ENCODE data around the gene EID2B. TPM values are rescaled to one million over a fixed set of nuclear protein-coding genes. Genes with fewer than 3 reads are reported as not detected.

Gene EID2B
- 4.2 and 4.3 TPM in 2 replicates for total RNA-seq (2014; rRNA removed; shearing (Covaris generic))
- 3.6 and 5.0 TPM in 2 replicates for polyA plus RNA-seq (2015; cell fraction: cytosol; rRNA removed)
- polyA plus RNA-seq (2015; cell fraction: nucleus; rRNA removed): 8.6 and 9.0 TPM in 2 replicates

GRCh38 chr19:39532233-39533002 lies at the start of gene EID2B:
Gene EID2B, minus strand, starts transcription at chr19:39532852. Its CDS starts 50 bp downstream, at chr19:39532802.
- in situ Hi-C loops (cut with HindIII; ENCODE audit: low pct_unique_long_range_greater_than_20kb, low sequenced_read_pairs): no loop called here
- DNase-seq (ENCODE audit: low read depth, low spot score): peak; percentile 96

- in situ Hi-C loops (cut with HindIII; ENCODE audit: low pct_unique_long_range_greater_than_20kb, low sequenced_read_pairs): no loop called here
- DNase-seq (ENCODE audit: low read depth, low spot score): no peak
Observed at GRCh38 chr19:39582442-39582841, 49.8 kb upstream of the EID2B start.

- in situ Hi-C loops (cut with HindIII; ENCODE audit: low pct_unique_long_range_greater_than_20kb, low sequenced_read_pairs): no loop called here
Observed at GRCh38 chr19:39568604-39569003, 36.0 kb upstream of the EID2B start.

GRCh38 chr19:39566064-39566463 lies 33.4 kb upstream of the EID2B start:
- no peak for DNase-seq (ENCODE audit: low read depth, low spot score)
- in situ Hi-C loops (cut with HindIII; ENCODE audit: low pct_unique_long_range_greater_than_20kb, low sequenced_read_pairs): no loop called here

More at GRCh38 chr19:39568604-39569003, 36.0 kb upstream of the EID2B start:
- DNase-seq (ENCODE audit: low read depth, low spot score): no peak

- no peak for DNase-seq (ENCODE audit: low read depth, low spot score)
- in situ Hi-C loops (cut with HindIII; ENCODE audit: low pct_unique_long_range_greater_than_20kb, low sequenced_read_pairs): no loop called here
Observed at GRCh38 chr19:39563408-39563807, 30.8 kb upstream of the EID2B start.

GRCh38 chr19:39558624-39559117 lies 26.0 kb upstream of the EID2B start:
- no peak for DNase-seq (ENCODE audit: low read depth, low spot score)
- in situ Hi-C loops (cut with HindIII; ENCODE audit: low pct_unique_long_range_greater_than_20kb, low sequenced_read_pairs): no loop called here

- in situ Hi-C loops (cut with HindIII; ENCODE audit: low pct_unique_long_range_greater_than_20kb, low sequenced_read_pairs): no loop called here
Observed at GRCh38 chr19:39557811-39558623, 25.4 kb upstream of the EID2B start.

GRCh38 chr19:39555883-39556282 lies 23.2 kb upstream of the EID2B start:
- no peak for DNase-seq (ENCODE audit: low read depth, low spot score)

More at GRCh38 chr19:39557811-39558623, 25.4 kb upstream of the EID2B start:
- peak; percentile 20 for DNase-seq (ENCODE audit: low read depth, low spot score)

GRCh38 chr19:39554701-39555311 lies 22.2 kb upstream of the EID2B start:
- in situ Hi-C loops (cut with HindIII; ENCODE audit: low pct_unique_long_range_greater_than_20kb, low sequenced_read_pairs): no loop called here

More at GRCh38 chr19:39555883-39556282, 23.2 kb upstream of the EID2B start:
- in situ Hi-C loops (cut with HindIII; ENCODE audit: low pct_unique_long_range_greater_than_20kb, low sequenced_read_pairs): no loop called here

GRCh38 chr19:39553082-39553652 lies 20.5 kb upstream of the EID2B start:
- in situ Hi-C loops (cut with HindIII; ENCODE audit: low pct_unique_long_range_greater_than_20kb, low sequenced_read_pairs): no loop called here
- no peak for DNase-seq (ENCODE audit: low read depth, low spot score)

More at GRCh38 chr19:39554701-39555311, 22.2 kb upstream of the EID2B start:
- no peak for DNase-seq (ENCODE audit: low read depth, low spot score)

GRCh38 chr19:39550197-39550596 lies 17.5 kb upstream of the EID2B start:
- in situ Hi-C loops (cut with HindIII; ENCODE audit: low pct_unique_long_range_greater_than_20kb, low sequenced_read_pairs): no loop called here
- no peak for DNase-seq (ENCODE audit: low read depth, low spot score)

GRCh38 chr19:39546599-39546998 lies 13.9 kb upstream of the EID2B start:
- in situ Hi-C loops (cut with HindIII; ENCODE audit: low pct_unique_long_range_greater_than_20kb, low sequenced_read_pairs): no loop called here
- peak; percentile 22 for DNase-seq (ENCODE audit: low read depth, low spot score)

GRCh38 chr19:39544911-39545310 lies 12.3 kb upstream of the EID2B start:
- no peak for DNase-seq (ENCODE audit: low read depth, low spot score)
- in situ Hi-C loops (cut with HindIII; ENCODE audit: low pct_unique_long_range_greater_than_20kb, low sequenced_read_pairs): no loop called here

- no peak for DNase-seq (ENCODE audit: low read depth, low spot score)
- in situ Hi-C loops (cut with HindIII; ENCODE audit: low pct_unique_long_range_greater_than_20kb, low sequenced_read_pairs): no loop called here
Observed at GRCh38 chr19:39544226-39544903, 11.7 kb upstream of the EID2B start.

GRCh38 chr19:39543477-39543857 lies 10.8 kb upstream of the EID2B start:
- no peak for DNase-seq (ENCODE audit: low read depth, low spot score)
- in situ Hi-C loops (cut with HindIII; ENCODE audit: low pct_unique_long_range_greater_than_20kb, low sequenced_read_pairs): no loop called here

- in situ Hi-C loops (cut with HindIII; ENCODE audit: low pct_unique_long_range_greater_than_20kb, low sequenced_read_pairs): no loop called here
- no peak for DNase-seq (ENCODE audit: low read depth, low spot score)
Observed at GRCh38 chr19:39542206-39542605, 9.6 kb upstream of the EID2B start.

GRCh38 chr19:39540333-39540673 lies 7.7 kb upstream of the EID2B start:
- in situ Hi-C loops (cut with HindIII; ENCODE audit: low pct_unique_long_range_greater_than_20kb, low sequenced_read_pairs): no loop called here
- no peak for DNase-seq (ENCODE audit: low read depth, low spot score)
